Liver (tissue), 3 donors: ENCODE measurements around the gene UGT1A9.

Experiments used
- FOXA1 ChIP-seq: IDR thresholded peaks from 2 replicates; pipeline ENCODE4 v1.6.1; 2016; ENCODE audit warnings: antibody characterized with exemption
- FOXA2 ChIP-seq: IDR thresholded peaks from 2 replicates; pipeline ENCODE4 v1.6.1; 2016; ENCODE audit warnings: antibody characterized with exemption
- GABPA ChIP-seq, 2 donors: IDR thresholded peaks in 1 of 2; conservative IDR thresholded peaks in 1 of 2; 2 replicates each; pipeline ENCODE4 v1.6.1; 2016; ENCODE audit warnings: antibody characterized with exemption in 2 of 2, mild to moderate bottlenecking in 1 of 2, moderate library complexity in 1 of 2
- HNF4A ChIP-seq, 2 donors: conservative IDR thresholded peaks; 2 replicates each; pipeline ENCODE4 v1.6.1; 2016; ENCODE audit warnings: antibody characterized with exemption in 2 of 2, mild to moderate bottlenecking in 2 of 2
- JUND ChIP-seq, 2 donors: IDR thresholded peaks; 2 replicates each; pipeline ENCODE4 v1.6.1; 2016; ENCODE audit warnings: antibody characterized with exemption in 2 of 2
- RAD21 ChIP-seq, 2 donors: IDR thresholded peaks; 2 replicates each; pipeline ENCODE4 v1.6.1; 2016; ENCODE audit warnings: antibody characterized with exemption in 2 of 2, mild to moderate bottlenecking in 2 of 2
- REST ChIP-seq: IDR thresholded peaks from 2 replicates; pipeline ENCODE4 v1.6.1; 2016; ENCODE audit warnings: antibody characterized with exemption, mild to moderate bottlenecking
- RXRA ChIP-seq, 2 donors: IDR thresholded peaks; 2 replicates each; pipeline ENCODE4 v1.6.1; 2017 to 2018; ENCODE audit warnings: antibody characterized with exemption in 2 of 2, mild to moderate bottlenecking in 1 of 2
- SP1 ChIP-seq: IDR thresholded peaks from 2 replicates; pipeline ENCODE4 v1.6.1; 2018; ENCODE audit warnings: antibody characterized with exemption, mild to moderate bottlenecking
- TAF1 ChIP-seq: conservative IDR thresholded peaks from 2 replicates; pipeline ENCODE4 v1.6.1; 2016; ENCODE audit warnings: antibody characterized with exemption, mild to moderate bottlenecking
- YY1 ChIP-seq: IDR thresholded peaks from 2 replicates; pipeline ENCODE4 v1.6.1; 2016; ENCODE audit warnings: antibody characterized with exemption, mild to moderate bottlenecking
- TF ChIP-seq, protein P1 (sequence below): fragments of 150-350 bp; IDR thresholded peaks from 2 replicates; pipeline ENCODE4 v1.5.1; 2017; ENCODE audit warnings: improper control_type of control experiment, low read depth, low read length; ENCODE audit not compliant: missing input control
- TF ChIP-seq, protein P2 (sequence below): IDR thresholded peaks from 2 replicates; pipeline ENCODE4 v1.6.1; 2016; ENCODE audit warnings: antibody characterized with exemption
- TF ChIP-seq, protein P3 (sequence below): IDR thresholded peaks from 2 replicates; pipeline ENCODE4 v1.6.1; 2016; ENCODE audit warnings: antibody characterized with exemption
- donor health status: healthy.
- donor health status: healthy.

GRCh38 chr2:233818639-233819621 lies 147.2 kb downstream of the UGT1A9 start:
- TF ChIP-seq YY1 (no peak), REST (no peak), HNF4A (conservative IDR thresholded peaks at IDR 0.05) (no peak), SP1 (no peak), FOXA1 (no peak), TAF1 (no peak), JUND (IDR thresholded peaks at IDR 0.05) (no peak), GABPA (IDR thresholded peaks at IDR 0.05 in 1 of 2, conservative IDR thresholded peaks at IDR 0.05 in 1 of 2) (no peak), RAD21 (IDR thresholded peaks at IDR 0.05) (no peak), FOXA2 (no peak), RXRA (IDR thresholded peaks at IDR 0.05) (no peak)
- TF ChIP-seq, protein P1, sequence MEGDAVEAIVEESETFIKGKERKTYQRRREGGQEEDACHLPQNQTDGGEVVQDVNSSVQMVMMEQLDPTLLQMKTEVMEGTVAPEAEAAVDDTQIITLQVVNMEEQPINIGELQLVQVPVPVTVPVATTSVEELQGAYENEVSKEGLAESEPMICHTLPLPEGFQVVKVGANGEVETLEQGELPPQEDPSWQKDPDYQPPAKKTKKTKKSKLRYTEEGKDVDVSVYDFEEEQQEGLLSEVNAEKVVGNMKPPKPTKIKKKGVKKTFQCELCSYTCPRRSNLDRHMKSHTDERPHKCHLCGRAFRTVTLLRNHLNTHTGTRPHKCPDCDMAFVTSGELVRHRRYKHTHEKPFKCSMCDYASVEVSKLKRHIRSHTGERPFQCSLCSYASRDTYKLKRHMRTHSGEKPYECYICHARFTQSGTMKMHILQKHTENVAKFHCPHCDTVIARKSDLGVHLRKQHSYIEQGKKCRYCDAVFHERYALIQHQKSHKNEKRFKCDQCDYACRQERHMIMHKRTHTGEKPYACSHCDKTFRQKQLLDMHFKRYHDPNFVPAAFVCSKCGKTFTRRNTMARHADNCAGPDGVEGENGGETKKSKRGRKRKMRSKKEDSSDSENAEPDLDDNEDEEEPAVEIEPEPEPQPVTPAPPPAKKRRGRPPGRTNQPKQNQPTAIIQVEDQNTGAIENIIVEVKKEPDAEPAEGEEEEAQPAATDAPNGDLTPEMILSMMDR, result no peak
- TF ChIP-seq, protein P2, sequence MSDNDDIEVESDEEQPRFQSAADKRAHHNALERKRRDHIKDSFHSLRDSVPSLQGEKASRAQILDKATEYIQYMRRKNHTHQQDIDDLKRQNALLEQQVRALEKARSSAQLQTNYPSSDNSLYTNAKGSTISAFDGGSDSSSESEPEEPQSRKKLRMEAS, result no peak
- TF ChIP-seq, protein P3, sequence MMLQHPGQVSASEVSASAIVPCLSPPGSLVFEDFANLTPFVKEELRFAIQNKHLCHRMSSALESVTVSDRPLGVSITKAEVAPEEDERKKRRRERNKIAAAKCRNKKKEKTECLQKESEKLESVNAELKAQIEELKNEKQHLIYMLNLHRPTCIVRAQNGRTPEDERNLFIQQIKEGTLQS, result no peak
